MM.1S (cell line): ENCODE results near the gene ARHGAP42.
"Not testable (repeated sequence)": the region's sequence is repeated elsewhere in the genome, so short reads cannot be mapped to it uniquely, and the experiment has no call there.

ENCODE experiments used
- DNase-seq: peaks from one replicate; pipeline ENCODE4 v3.0.0-alpha.2; 2015
- H2AFZ ChIP-seq: fragments of 300-600 bp; sonication (generic); 2 replicates; pipeline ENCODE4 v1.6.0; 2016; ENCODE audit warnings: antibody characterized with exemption, low read length
- H3F3A ChIP-seq: fragments of 300-600 bp; sonication (generic); 2 replicates; pipeline ENCODE4 v1.6.1; 2016; ENCODE audit warnings: mild to moderate bottlenecking, antibody characterized with exemption, low read length, moderate library complexity, mixed read lengths; ENCODE audit not compliant: insufficient read depth
- H3K27ac ChIP-seq: fragments of 300-600 bp; sonication (generic); 2 replicates; pipeline ENCODE4 v1.5.1; 2016; ENCODE audit warnings: mild to moderate bottlenecking, low read length
- H3K27me3 ChIP-seq: fragments of 300-600 bp; sonication (generic); replicated peaks from 2 replicates; pipeline ENCODE4 v1.6.0; 2016; ENCODE audit warnings: low read length; ENCODE audit not compliant: insufficient read depth
- H3K36me3 ChIP-seq: fragments of 300-600 bp; sonication (generic); replicated peaks from 2 replicates; pipeline ENCODE4 v1.6.1; 2016; ENCODE audit warnings: mild to moderate bottlenecking, low read length, mixed read lengths; ENCODE audit not compliant: insufficient read depth
- H3K4me1 ChIP-seq: fragments of 300-600 bp; sonication (generic); 2 replicates; pipeline ENCODE4 v1.6.1; 2016; ENCODE audit warnings: low read length, mixed read lengths
- H3K4me2 ChIP-seq: fragments of 300-600 bp; sonication (generic); 2 replicates; pipeline ENCODE4 v1.6.0; 2016; ENCODE audit warnings: low read depth, low read length
- H3K4me3 ChIP-seq: fragments of 300-600 bp; sonication (generic); 2 replicates; pipeline ENCODE4 v1.5.1; 2016; ENCODE audit warnings: low read length, mixed read lengths
- H3K79me2 ChIP-seq: fragments of 300-600 bp; sonication (generic); 2 replicates; pipeline ENCODE4 v1.6.1; 2016; ENCODE audit warnings: mixed run types, low read length, mixed read lengths
- H3K9ac ChIP-seq: fragments of 300-600 bp; sonication (generic); 2 replicates; pipeline ENCODE4 v1.6.1; 2016; ENCODE audit warnings: low read length, mixed read lengths
- H3K9me2 ChIP-seq: fragments of 300-600 bp; sonication (generic); replicated peaks from 2 replicates; pipeline ENCODE4 v1.6.1; 2016; ENCODE audit warnings: mild to moderate bottlenecking, low read length, mixed read lengths; ENCODE audit not compliant: insufficient read depth
- H3K9me3 ChIP-seq: fragments of 300-600 bp; sonication (generic); replicated peaks from 2 replicates; pipeline ENCODE4 v1.6.1; 2016; ENCODE audit warnings: mild to moderate bottlenecking, low read length, mixed read lengths; ENCODE audit not compliant: insufficient read depth
- H4K20me1 ChIP-seq: fragments of 300-600 bp; sonication (generic); 2 replicates; pipeline ENCODE4 v1.6.1; 2016; ENCODE audit warnings: mild to moderate bottlenecking, low read length, moderate library complexity, mixed read lengths; ENCODE audit not compliant: insufficient read depth
- CTCF ChIP-seq: fragments of 300-600 bp; sonication (generic); IDR thresholded peaks from 2 replicates; pipeline ENCODE4 v1.5.1; 2016; ENCODE audit warnings: antibody characterized with exemption, low read length, mixed read lengths
- EZH2 ChIP-seq: fragments of 300-600 bp; sonication (generic); optimal IDR thresholded peaks from 2 replicates; pipeline ENCODE3; 2017; ENCODE audit warnings: low read depth, mild to moderate bottlenecking, antibody characterized with exemption, low read length, mixed read lengths
- EZH2phosphoT487 ChIP-seq: fragments of 300-600 bp; sonication (generic); IDR thresholded peaks from 2 replicates; pipeline ENCODE4 v1.6.1; 2018; ENCODE audit warnings: antibody characterized with exemption, low read length

Gene ARHGAP42

GRCh38 chr11:100890789-100891188 lies 203.7 kb downstream of the ARHGAP42 start:
- Histone ChIP-seq H3K9ac (no peak overlapping the region), H3K9me3 (no peaks in the 10 kb centered on the region), H3K79me2 (no peaks in the 10 kb centered on the region), H3F3A (no peaks in the 10 kb centered on the region), H3K9me2 (no peaks in the 10 kb centered on the region), H4K20me1 (no peaks in the 10 kb centered on the region), H3K36me3 (no peaks in the 10 kb centered on the region), H3K4me2 (no peak overlapping the region), H3K27ac (no peak overlapping the region), H3K4me3 (no peak overlapping the region), H3K4me1 (no peaks in the 10 kb centered on the region), H2AFZ (no peak overlapping the region), H3K27me3 (no peaks in the 10 kb centered on the region)
- no peak for TF ChIP-seq EZH2phosphoT487
- no peak for TF ChIP-seq CTCF
- no peak for TF ChIP-seq EZH2
- no peak for DNase-seq

- no peak overlapping the region for H3K9ac ChIP-seq
- no peaks in the 10 kb centered on the region for H3F3A ChIP-seq
- no peak for DNase-seq
- H2AFZ ChIP-seq: no peak overlapping the region
- H3K4me1 ChIP-seq: no peaks in the 10 kb centered on the region
- no peak for TF ChIP-seq EZH2
- TF ChIP-seq EZH2phosphoT487: no peak
- no peak for TF ChIP-seq CTCF
- H3K27me3 ChIP-seq: no peaks in the 10 kb centered on the region
- H3K4me2 ChIP-seq: no peak overlapping the region
- no peaks in the 10 kb centered on the region for H3K36me3 ChIP-seq
- no peak overlapping the region for H3K4me3 ChIP-seq
- H3K9me2 ChIP-seq: no peaks in the 10 kb centered on the region
- H4K20me1 ChIP-seq: no peaks in the 10 kb centered on the region
- no peaks in the 10 kb centered on the region for H3K9me3 ChIP-seq
- no peak overlapping the region for H3K27ac ChIP-seq
- H3K79me2 ChIP-seq: no peaks in the 10 kb centered on the region
Measured at GRCh38 chr11:100892886-100893285, 205.8 kb downstream of the ARHGAP42 start.

GRCh38 chr11:100895449-100895848 lies 208.4 kb downstream of the ARHGAP42 start:
- Histone ChIP-seq H3K27ac (no peak overlapping the region), H3K4me1 (no peaks in the 10 kb centered on the region), H4K20me1 (no peaks in the 10 kb centered on the region), H2AFZ (no peak overlapping the region), H3K9me2 (no peaks in the 10 kb centered on the region), H3K9me3 (no peaks in the 10 kb centered on the region), H3K79me2 (no peaks in the 10 kb centered on the region), H3K9ac (no peak overlapping the region), H3K27me3 (no peaks in the 10 kb centered on the region), H3K36me3 (no peaks in the 10 kb centered on the region), H3F3A (no peaks in the 10 kb centered on the region), H3K4me2 (no peak overlapping the region), H3K4me3 (no peak overlapping the region)
- no peak for TF ChIP-seq EZH2phosphoT487
- no peak for TF ChIP-seq CTCF
- no peak for TF ChIP-seq EZH2
- DNase-seq: no peak

- H3K36me3 ChIP-seq, H3K27ac ChIP-seq, H3K4me1 ChIP-seq, H3K9me2 ChIP-seq, DNase-seq, H2AFZ ChIP-seq, H3K9me3 ChIP-seq, H3K79me2 ChIP-seq, H3F3A ChIP-seq, H4K20me1 ChIP-seq, H3K27me3 ChIP-seq, H3K9ac ChIP-seq, H3K4me2 ChIP-seq, H3K4me3 ChIP-seq: not testable (repeated sequence)
Measured at GRCh38 chr11:100895976-100896375, 208.9 kb downstream of the ARHGAP42 start.

GRCh38 chr11:100901471-100901870 lies 214.4 kb downstream of the ARHGAP42 start:
- H3K9ac ChIP-seq, H3K4me2 ChIP-seq, H2AFZ ChIP-seq, H3K9me3 ChIP-seq, H3K9me2 ChIP-seq, H3K27ac ChIP-seq, H3K4me3 ChIP-seq, H3K4me1 ChIP-seq, DNase-seq, H4K20me1 ChIP-seq, H3K79me2 ChIP-seq, H3K27me3 ChIP-seq, H3K36me3 ChIP-seq, H3F3A ChIP-seq: not testable (repeated sequence)
